Measurements from ENCODE around the gene FIBP. TPM values are rescaled to one million over a fixed set of nuclear protein-coding genes. Genes with fewer than 3 reads are reported as not detected.

The FIBP gene
- polyA plus RNA-seq, 1 donor from 2014 or later = 248 TPM

DNA sequence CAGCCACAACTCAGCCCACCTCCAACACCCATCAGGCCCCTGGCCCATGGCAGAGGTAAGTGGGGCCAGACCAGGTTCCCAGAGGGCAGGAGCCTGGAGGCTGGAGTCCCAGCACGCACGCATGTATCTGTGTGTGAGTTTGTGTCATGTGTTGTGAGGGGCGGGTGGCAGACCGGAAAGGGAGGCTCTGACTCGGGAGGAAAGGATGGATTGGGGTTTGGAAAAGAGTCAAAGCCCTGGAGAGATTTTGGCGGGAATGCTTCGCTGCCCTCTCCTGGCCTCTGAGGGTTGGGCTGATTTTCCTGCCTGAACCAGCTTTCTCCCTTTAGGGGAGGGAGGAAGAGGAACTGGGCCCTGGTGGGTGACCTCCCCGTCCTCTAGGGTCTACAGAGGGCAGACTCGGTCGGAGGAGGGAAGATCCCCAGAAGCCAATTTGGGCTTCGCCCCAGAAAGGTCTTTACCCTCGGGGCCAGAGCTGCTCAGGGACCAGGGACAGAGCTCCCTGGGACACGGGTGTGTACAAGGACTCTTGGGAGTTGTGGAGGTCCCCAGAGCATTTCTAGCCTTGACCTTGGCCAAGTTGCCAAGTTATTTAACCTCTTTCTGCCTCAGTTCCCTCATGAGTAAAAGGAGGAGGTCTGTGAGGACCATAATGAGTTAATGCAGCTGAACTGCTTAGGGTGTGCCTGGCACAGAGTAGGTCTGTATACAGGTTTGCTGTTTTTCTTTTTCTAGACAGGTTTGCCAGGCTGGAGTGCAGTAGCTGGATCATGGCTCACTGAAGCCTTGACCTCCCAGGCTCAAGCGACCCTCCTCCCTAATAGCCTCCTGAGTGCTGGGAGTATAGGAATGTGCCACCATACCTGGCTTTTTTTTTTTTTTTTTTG is 23.7 kb upstream of the FIBP start:
- H3K27me3 ChIP-seq (ENCODE audit: insufficient read depth, low read depth, low read length) = peaks cover 2% of the 10 kb centered on the region
- no peak overlapping the region for H2AFZ ChIP-seq (ENCODE audit: low read depth, low read length)
- H3K79me2 ChIP-seq (replicated peaks; ENCODE audit: insufficient read depth, low read length) = no peaks in the 10 kb centered on the region
- H4K20me1 ChIP-seq (ENCODE audit: insufficient read depth) = no peaks in the 10 kb centered on the region
- no peak overlapping the region for H3K27ac ChIP-seq (ENCODE audit: low read length)
- TF ChIP-seq RAD21 (conservative IDR thresholded peaks at IDR 0.05) = no peak
- TF ChIP-seq, protein P1, sequence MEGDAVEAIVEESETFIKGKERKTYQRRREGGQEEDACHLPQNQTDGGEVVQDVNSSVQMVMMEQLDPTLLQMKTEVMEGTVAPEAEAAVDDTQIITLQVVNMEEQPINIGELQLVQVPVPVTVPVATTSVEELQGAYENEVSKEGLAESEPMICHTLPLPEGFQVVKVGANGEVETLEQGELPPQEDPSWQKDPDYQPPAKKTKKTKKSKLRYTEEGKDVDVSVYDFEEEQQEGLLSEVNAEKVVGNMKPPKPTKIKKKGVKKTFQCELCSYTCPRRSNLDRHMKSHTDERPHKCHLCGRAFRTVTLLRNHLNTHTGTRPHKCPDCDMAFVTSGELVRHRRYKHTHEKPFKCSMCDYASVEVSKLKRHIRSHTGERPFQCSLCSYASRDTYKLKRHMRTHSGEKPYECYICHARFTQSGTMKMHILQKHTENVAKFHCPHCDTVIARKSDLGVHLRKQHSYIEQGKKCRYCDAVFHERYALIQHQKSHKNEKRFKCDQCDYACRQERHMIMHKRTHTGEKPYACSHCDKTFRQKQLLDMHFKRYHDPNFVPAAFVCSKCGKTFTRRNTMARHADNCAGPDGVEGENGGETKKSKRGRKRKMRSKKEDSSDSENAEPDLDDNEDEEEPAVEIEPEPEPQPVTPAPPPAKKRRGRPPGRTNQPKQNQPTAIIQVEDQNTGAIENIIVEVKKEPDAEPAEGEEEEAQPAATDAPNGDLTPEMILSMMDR (IDR thresholded peaks at IDR 0.05; ENCODE audit: poor library complexity, severe bottlenecking) = peak; percentile 31
- no peak overlapping the region for H3K9ac ChIP-seq (ENCODE audit: low read length)
- H3K4me2 ChIP-seq (ENCODE audit: low read length) = no peak overlapping the region
- H3K4me3 ChIP-seq (ENCODE audit: low read length) = no peak overlapping the region
- H3K36me3 ChIP-seq (ENCODE audit: insufficient read depth, low read length) = no peaks in the 10 kb centered on the region
- no peaks in the 10 kb centered on the region for H3F3A ChIP-seq (ENCODE audit: insufficient read depth, low read length, poor library complexity, severe bottlenecking)
- H3K9me3 ChIP-seq (ENCODE audit: low read length) = no peaks in the 10 kb centered on the region
- no peaks in the 10 kb centered on the region for H3K9me2 ChIP-seq (ENCODE audit: insufficient read depth, low read length)

DNA sequence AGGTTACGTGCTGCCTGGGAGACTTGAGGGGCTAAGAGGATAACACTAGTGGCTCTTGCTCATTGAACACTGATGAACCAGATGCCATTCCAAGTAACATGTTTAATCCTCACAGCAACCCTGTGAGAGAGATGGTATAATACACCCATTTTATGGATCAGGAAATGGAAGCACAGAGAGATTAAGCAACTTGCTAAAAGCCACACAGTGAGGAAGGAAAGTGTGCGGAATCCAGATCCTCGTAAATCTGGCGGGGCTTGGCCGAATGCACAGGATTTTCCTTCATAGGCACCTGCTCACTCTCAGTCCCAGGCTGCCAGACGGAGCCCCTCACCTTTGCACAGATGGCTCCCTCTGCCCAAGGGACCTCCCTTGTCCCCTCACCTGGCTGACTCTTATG is 19.6 kb upstream of the FIBP start:
- TF ChIP-seq RAD21 (conservative IDR thresholded peaks at IDR 0.05) = no peak
- TF ChIP-seq TAF1 (IDR thresholded peaks at IDR 0.05; ENCODE audit: low read depth) = no peak
- TF ChIP-seq, protein P1 (IDR thresholded peaks at IDR 0.05; ENCODE audit: poor library complexity, severe bottlenecking) = no peak
- TF ChIP-seq, protein P2, sequence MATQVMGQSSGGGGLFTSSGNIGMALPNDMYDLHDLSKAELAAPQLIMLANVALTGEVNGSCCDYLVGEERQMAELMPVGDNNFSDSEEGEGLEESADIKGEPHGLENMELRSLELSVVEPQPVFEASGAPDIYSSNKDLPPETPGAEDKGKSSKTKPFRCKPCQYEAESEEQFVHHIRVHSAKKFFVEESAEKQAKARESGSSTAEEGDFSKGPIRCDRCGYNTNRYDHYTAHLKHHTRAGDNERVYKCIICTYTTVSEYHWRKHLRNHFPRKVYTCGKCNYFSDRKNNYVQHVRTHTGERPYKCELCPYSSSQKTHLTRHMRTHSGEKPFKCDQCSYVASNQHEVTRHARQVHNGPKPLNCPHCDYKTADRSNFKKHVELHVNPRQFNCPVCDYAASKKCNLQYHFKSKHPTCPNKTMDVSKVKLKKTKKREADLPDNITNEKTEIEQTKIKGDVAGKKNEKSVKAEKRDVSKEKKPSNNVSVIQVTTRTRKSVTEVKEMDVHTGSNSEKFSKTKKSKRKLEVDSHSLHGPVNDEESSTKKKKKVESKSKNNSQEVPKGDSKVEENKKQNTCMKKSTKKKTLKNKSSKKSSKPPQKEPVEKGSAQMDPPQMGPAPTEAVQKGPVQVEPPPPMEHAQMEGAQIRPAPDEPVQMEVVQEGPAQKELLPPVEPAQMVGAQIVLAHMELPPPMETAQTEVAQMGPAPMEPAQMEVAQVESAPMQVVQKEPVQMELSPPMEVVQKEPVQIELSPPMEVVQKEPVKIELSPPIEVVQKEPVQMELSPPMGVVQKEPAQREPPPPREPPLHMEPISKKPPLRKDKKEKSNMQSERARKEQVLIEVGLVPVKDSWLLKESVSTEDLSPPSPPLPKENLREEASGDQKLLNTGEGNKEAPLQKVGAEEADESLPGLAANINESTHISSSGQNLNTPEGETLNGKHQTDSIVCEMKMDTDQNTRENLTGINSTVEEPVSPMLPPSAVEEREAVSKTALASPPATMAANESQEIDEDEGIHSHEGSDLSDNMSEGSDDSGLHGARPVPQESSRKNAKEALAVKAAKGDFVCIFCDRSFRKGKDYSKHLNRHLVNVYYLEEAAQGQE (IDR thresholded peaks at IDR 0.05; ENCODE audit: borderline replicate concordance) = no peak
- no peak for TF ChIP-seq EZH2 (IDR thresholded peaks at IDR 0.05; ENCODE audit: borderline replicate concordance, insufficient read depth, low read length, poor library complexity, severe bottlenecking)
- TF ChIP-seq SMC3 (conservative IDR thresholded peaks at IDR 0.05; ENCODE audit: poor library complexity) = no peak
- TF ChIP-seq POLR2AphosphoS5 (IDR thresholded peaks at IDR 0.05) = no peak
- TF ChIP-seq MXI1 (conservative IDR thresholded peaks at IDR 0.05; ENCODE audit: poor library complexity, severe bottlenecking) = no peak
- no peak for TF ChIP-seq EP300 (conservative IDR thresholded peaks at IDR 0.05; ENCODE audit: poor library complexity, severe bottlenecking)

More for the DNA sequence above, 19.6 kb upstream of the FIBP start:
- Histone ChIP-seq H3K79me2 (replicated peaks; ENCODE audit: insufficient read depth, low read length) (no peaks in the 10 kb centered on the region), H3F3A (ENCODE audit: insufficient read depth, low read length, poor library complexity, severe bottlenecking) (no peaks in the 10 kb centered on the region), H3K27ac (ENCODE audit: low read length) (no peak overlapping the region), H3K9me3 (ENCODE audit: low read length) (no peaks in the 10 kb centered on the region), H3K36me3 (ENCODE audit: insufficient read depth, low read length) (no peaks in the 10 kb centered on the region), H3K27me3 (ENCODE audit: insufficient read depth, low read depth, low read length) (peaks cover 15% of the 10 kb centered on the region), H3K4me3 (ENCODE audit: low read length) (no peak overlapping the region), H4K20me1 (ENCODE audit: insufficient read depth) (no peaks in the 10 kb centered on the region), H2AFZ (ENCODE audit: low read depth, low read length) (no peak overlapping the region), H3K9me2 (ENCODE audit: insufficient read depth, low read length) (no peaks in the 10 kb centered on the region), H3K4me2 (ENCODE audit: low read length) (no peak overlapping the region), H3K9ac (ENCODE audit: low read length) (no peak overlapping the region)

Data from neural cell (in vitro differentiated cells).